D721Med (cell line): ENCODE data around the gene WNT11.

ENCODE experiments used
- DNase-seq: peaks from one replicate; pipeline ENCODE4 v3.0.0; 2011; ENCODE audit warnings: low spot score; ENCODE audit not compliant: insufficient read length
- FAIRE-seq: peaks from 2 replicates; lab custom pipeline; 2011; peaks lifted over from hg19 to GRCh38; lab: Jason Lieb, UNC
- CTCF ChIP-seq: IDR thresholded peaks from 2 replicates; pipeline ENCODE4 v1.5.1; 2012; ENCODE audit warnings: mild to moderate bottlenecking, control low read depth; ENCODE audit not compliant: insufficient read depth; ENCODE audit errors: missing control alignments

WNT11 gene

GRCh38 chr11:76218449-76219178 is 12.3 kb upstream of the WNT11 start:
- FAIRE-seq, result no peak

GRCh38 chr11:76217653-76218160 is 11.4 kb upstream of the WNT11 start:
- no peak for DNase-seq
- FAIRE-seq, result no peak
- TF ChIP-seq CTCF, result no peak

More at GRCh38 chr11:76218449-76219178, 12.3 kb upstream of the WNT11 start:
- no peak for DNase-seq
- TF ChIP-seq CTCF, result no peak

- DNase-seq (no peak), FAIRE-seq (no peak)
- no peak for TF ChIP-seq CTCF
Observed at GRCh38 chr11:76216536-76217325, 10.4 kb upstream of the WNT11 start.

GRCh38 chr11:76215941-76216340 is 9.6 kb upstream of the WNT11 start:
- no peak for FAIRE-seq
- DNase-seq, result no peak
- no peak for TF ChIP-seq CTCF

GRCh38 chr11:76214968-76215548 is 8.8 kb upstream of the WNT11 start:
- no peak for TF ChIP-seq CTCF
- FAIRE-seq, result no peak
- no peak for DNase-seq

- no peak for TF ChIP-seq CTCF
- DNase-seq (no peak), FAIRE-seq (no peak)
Observed at GRCh38 chr11:76214186-76214585, 7.9 kb upstream of the WNT11 start.
